ENCODE data around the gene FATE1. TPM values are rescaled to one million over a fixed set of nuclear protein-coding genes. Genes with fewer than 3 reads are reported as not detected.

Gene FATE1
- polyA plus RNA-seq, 1 donor from 2014 or later = not detected

GRCh38 chrX:151736685-151737084, 20.9 kb downstream of the FATE1 start:
- Histone ChIP-seq H3K36me3 (ENCODE audit: insufficient read depth, low read length) (no peaks in the 10 kb centered on the region), H2AFZ (ENCODE audit: low read depth, low read length) (no peak overlapping the region), H3K9me2 (ENCODE audit: insufficient read depth, low read length) (no peaks in the 10 kb centered on the region), H3K27ac (ENCODE audit: low read length) (no peak overlapping the region), H3K4me2 (ENCODE audit: low read length) (no peak overlapping the region), H3K27me3 (ENCODE audit: insufficient read depth, low read depth, low read length) (no peaks in the 10 kb centered on the region), H3F3A (ENCODE audit: insufficient read depth, low read length, poor library complexity, severe bottlenecking) (no peaks in the 10 kb centered on the region), H3K9me3 (ENCODE audit: low read length) (no peaks in the 10 kb centered on the region), H3K79me2 (replicated peaks; ENCODE audit: insufficient read depth, low read length) (no peaks in the 10 kb centered on the region), H3K4me3 (ENCODE audit: low read length) (no peak overlapping the region), H3K9ac (ENCODE audit: low read length) (no peak overlapping the region), H4K20me1 (ENCODE audit: insufficient read depth) (no peaks in the 10 kb centered on the region)
- TF ChIP-seq EZH2 (IDR thresholded peaks at IDR 0.05; ENCODE audit: borderline replicate concordance, insufficient read depth, low read length, poor library complexity, severe bottlenecking) (no peak), REST (IDR thresholded peaks at IDR 0.05; ENCODE audit: borderline replicate concordance) (no peak)

GRCh38 chrX:151737494-151737893, 21.7 kb downstream of the FATE1 start:
- H2AFZ ChIP-seq (ENCODE audit: low read depth, low read length) = no peak overlapping the region
- no peaks in the 10 kb centered on the region for H3K79me2 ChIP-seq (replicated peaks; ENCODE audit: insufficient read depth, low read length)
- no peak overlapping the region for H3K4me3 ChIP-seq (ENCODE audit: low read length)
- no peaks in the 10 kb centered on the region for H3K27me3 ChIP-seq (ENCODE audit: insufficient read depth, low read depth, low read length)
- no peaks in the 10 kb centered on the region for H3F3A ChIP-seq (ENCODE audit: insufficient read depth, low read length, poor library complexity, severe bottlenecking)
- H3K36me3 ChIP-seq (ENCODE audit: insufficient read depth, low read length) = no peaks in the 10 kb centered on the region
- no peaks in the 10 kb centered on the region for H4K20me1 ChIP-seq (ENCODE audit: insufficient read depth)
- no peaks in the 10 kb centered on the region for H3K9me3 ChIP-seq (ENCODE audit: low read length)
- H3K4me2 ChIP-seq (ENCODE audit: low read length) = no peak overlapping the region
- no peak overlapping the region for H3K27ac ChIP-seq (ENCODE audit: low read length)
- no peak overlapping the region for H3K9ac ChIP-seq (ENCODE audit: low read length)
- TF ChIP-seq EZH2 (IDR thresholded peaks at IDR 0.05; ENCODE audit: borderline replicate concordance, insufficient read depth, low read length, poor library complexity, severe bottlenecking) = no peak
- no peak for TF ChIP-seq REST (IDR thresholded peaks at IDR 0.05; ENCODE audit: borderline replicate concordance)
- TF ChIP-seq CTCF (IDR thresholded peaks at IDR 0.05; ENCODE audit: poor library complexity, severe bottlenecking) = no peak
- no peak for TF ChIP-seq EP300 (conservative IDR thresholded peaks at IDR 0.05; ENCODE audit: poor library complexity, severe bottlenecking)
- no peak for TF ChIP-seq MXI1 (conservative IDR thresholded peaks at IDR 0.05; ENCODE audit: poor library complexity, severe bottlenecking)
- TF ChIP-seq TAF1 (IDR thresholded peaks at IDR 0.05; ENCODE audit: low read depth) = no peak
- TF ChIP-seq SMC3 (conservative IDR thresholded peaks at IDR 0.05; ENCODE audit: poor library complexity) = no peak
- H3K9me2 ChIP-seq (ENCODE audit: insufficient read depth, low read length) = no peaks in the 10 kb centered on the region
